HG02678 (cell line): ENCODE results near the gene DOCK10.

Experiments used
- ATAC-seq: cut with Tn5 transposase; IDR thresholded peaks from one replicate; pipeline ENCODE4 v1.9.1; 2021; ENCODE audit warnings: mild to moderate bottlenecking, moderate library complexity; ENCODE audit not compliant: unreplicated experiment

The DOCK10 gene

DNA sequence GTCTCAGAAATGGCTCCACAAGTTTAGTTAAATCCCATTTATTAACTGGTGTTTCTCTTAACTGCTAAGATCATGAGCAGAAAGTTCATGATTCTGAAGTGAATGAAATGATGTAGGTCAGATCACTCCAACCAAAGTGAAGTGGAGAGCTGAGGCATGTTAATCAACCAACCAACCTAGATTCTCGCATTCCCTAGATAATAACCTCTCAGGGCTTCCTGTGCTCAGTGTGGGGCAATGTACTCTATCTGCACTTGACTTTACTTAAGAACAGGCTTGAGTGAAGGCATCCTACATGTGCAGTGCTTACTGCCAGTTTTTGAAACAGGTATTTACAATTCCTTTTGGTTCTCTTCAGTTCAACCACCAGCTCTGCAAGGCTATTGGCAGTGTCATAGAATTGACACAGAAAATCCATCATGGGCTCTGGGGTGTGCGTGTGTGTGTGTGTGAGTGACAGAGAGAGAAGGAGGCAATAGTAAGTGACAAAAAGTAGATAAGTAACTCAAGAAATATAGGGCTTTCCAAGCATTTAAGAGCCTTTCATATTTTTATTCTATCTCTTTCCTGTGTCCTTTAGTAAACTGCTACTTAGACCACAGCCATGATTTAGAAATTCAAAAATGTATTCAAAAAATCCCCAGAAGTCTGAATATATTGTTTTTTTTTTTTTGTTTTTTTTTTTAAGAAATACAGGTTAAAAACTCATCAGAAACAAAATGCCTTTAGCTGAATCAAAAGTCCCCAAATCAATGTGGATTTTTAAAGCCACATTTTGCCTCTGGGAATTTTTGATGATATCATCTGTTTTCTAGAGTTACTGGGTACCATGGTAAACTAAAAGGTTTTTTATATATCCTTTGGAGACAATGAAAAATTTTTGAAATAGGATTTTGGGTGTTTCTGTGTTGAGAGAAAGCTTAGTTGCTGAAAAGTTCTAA lies 28.6 kb downstream of the DOCK10 start:
- ATAC-seq, result no peak

DNA sequence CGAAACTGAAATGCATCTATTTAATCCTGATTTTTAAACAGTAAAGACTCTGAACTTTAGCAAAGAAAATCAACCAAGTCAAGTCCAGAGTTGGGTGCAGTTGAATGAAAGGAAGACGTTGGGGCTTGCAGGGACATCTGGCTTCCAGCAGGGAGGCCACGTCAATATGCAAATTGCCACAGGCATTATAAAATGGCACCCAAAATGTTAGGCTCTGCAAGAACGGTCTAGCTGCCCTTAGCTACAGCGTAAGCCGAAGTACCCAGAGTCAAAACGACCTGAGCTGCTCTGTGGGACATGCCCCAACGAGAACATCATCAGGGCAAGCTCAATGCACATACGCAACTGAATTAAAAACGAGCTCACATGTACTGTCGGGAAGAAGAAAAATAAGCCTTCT lies 30.7 kb downstream of the DOCK10 start:
- ATAC-seq, result no peak

DNA sequence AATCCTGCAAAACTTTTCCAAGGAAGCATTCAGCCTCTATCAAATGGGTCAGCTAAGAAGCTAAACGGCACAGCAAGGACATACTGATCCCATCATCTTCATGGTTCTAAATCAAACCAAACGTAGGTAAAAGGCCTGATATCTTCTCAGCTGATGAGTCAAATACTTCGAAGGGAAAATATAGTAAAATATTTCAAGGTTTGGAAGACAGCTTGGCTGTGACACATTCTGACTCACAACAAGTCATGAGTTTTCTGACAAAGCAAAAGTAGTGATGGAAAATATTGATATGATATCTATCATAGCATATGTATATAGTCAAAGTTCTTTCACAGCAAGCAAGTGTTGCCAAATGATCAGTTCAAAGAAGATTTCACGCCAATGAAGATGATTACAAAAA lies 31.5 kb downstream of the DOCK10 start:
- ATAC-seq, result no peak

DNA sequence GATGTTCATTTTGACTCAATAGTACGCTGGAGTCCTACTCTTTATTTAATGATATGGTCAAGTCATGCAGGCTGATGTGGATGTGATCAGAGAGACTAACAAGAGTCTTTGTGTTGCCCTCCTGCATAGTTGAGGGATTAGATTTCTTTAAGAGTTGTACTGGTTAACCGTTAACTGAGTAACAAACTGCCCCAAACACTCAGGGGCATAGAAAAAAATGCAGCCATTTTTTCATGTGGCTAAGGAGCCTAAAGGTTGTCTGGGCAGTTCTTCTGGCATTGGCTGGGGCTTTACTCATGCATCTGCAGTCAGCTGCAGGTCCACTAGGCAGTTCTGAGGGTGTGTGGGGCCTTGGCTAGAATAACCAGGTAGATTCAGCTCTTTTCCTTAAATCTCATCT lies 32.5 kb downstream of the DOCK10 start:
- no peak for ATAC-seq

DNA sequence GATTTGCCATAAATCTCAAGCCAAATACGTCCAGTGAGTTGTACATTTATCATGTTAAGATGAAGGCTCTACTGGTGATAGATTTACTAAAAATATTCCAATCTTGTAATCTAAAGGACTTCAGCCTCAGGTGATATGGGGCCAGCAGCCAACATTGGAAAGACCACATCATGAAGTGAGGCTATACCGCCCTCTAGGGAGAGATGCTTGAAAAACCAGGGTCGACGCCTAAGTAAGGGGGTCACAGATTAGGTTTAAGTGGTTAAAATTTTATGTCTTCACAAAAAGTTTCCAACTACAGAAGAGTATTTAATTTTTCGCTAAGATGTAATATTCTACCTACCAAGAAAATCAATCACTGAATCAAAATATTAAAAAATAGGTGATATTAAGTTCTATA lies 33.3 kb downstream of the DOCK10 start:
- no peak for ATAC-seq

DNA sequence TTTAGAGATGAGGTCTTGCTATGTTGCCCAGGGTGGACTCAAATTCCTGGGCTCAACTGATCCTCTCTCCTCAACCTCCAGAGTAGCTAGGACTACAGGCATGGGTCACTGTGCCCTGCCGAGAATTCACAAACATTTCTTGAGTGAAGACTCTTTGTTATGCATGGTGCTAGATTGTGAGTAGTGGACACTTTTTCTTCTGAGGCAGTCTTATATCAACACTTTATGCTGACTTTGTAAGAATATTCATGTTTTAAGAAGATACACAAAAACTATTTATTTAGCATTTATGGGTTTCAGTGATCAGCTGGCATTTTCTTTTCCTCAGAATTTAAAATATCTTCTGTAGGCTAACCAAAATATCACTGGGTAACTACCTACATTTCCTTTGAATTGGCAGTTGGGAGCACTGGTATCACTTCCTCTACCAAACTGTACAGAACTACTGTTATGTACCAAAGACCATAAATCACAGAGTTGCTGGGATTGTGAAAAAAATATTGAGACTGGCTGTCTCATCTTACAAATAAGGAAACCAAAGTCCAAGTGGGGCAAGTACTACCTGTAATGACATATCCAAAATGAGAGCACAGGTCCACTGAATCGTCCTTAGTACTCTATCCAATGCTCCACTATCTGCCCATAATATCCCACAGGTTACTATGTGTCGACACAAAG lies 34.0 kb downstream of the DOCK10 start:
- peak; percentile 69 for ATAC-seq

DNA sequence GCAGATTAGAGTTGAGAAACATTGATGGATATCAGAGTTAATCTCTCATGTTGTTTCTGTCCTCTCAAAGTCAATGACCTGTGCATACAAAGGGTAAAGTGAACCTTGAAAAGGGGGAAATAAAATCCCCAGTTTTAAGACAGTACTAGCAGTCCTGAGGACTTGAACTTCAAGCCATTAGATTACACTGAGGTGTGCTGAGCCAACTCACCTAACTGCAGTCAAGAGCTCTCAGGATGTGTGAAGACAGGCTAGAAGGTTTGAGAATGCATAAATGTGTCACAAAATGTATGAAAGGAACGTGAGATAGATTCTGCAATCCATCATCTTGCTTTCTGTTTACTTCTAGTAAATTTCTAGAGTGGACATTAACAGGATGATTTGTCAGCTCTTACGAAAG lies 35.5 kb downstream of the DOCK10 start:
- ATAC-seq, result no peak

DNA sequence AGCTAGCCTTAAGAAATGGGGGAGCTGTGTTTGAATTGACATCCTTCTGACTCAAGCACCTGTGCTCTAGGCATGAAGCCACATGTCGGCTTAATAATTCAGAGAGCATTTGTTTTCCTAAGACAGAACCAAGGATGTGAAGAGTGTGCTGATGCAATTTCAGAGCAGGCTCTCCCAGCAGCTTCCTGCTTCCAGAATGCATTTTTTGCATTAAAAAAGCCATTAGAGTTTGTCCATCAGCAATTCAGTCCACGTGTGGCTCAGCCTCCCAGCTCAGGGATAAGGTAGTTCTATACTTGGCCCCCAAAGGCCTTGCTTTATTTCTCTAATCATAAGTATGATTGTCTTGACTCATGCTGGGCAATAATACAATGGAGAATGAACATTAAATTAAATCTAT lies 37.7 kb downstream of the DOCK10 start:
- no peak for ATAC-seq

DNA sequence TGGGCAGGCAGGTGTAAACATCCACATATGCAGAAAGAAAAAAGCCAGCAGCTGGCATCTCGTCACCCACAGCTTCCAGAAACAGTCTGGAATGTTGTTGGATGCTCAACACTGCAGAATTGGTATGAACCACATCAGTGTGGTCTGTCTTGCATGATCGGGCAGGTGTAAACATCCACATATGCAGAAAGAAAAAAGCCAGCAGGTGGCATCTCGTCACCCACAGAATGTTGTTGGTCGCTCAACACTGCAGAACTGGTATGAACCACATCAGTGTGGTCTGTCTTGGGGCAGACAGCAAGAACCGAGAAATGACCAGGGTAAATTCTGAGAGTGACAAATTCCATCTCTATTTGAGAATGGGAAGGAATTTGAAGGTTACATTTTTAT lies 39.6 kb downstream of the DOCK10 start:
- peak; percentile 93 for ATAC-seq

DNA sequence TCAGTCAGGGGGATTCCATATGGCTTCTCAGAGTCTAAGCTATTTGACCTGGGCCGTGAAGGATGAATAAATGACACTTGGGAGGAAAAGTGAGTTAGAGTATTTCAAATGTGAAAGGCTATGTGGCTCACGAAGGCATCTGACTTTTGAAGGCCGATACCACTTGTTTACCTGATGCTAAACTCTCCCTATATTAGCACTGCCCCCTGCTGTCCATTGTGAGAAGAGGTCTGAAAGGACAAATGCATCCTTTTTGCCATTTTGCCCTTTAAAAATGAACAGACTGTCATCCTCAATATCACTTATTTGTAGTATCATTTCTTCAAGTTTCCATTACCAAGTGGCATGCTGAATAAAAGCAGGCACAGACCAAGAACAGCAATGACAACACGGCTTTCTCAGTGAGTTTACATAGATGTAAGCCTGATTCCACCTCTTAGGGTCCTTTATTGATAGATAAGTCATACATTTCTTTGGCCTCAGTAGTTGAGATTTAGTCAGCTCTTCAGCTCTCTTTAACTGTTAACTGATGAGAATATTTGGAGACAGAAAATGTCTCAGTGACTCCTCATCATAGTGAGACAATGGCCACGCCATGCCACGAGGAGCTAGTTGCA lies 40.1 kb downstream of the DOCK10 start:
- ATAC-seq, result peak; percentile 63

DNA sequence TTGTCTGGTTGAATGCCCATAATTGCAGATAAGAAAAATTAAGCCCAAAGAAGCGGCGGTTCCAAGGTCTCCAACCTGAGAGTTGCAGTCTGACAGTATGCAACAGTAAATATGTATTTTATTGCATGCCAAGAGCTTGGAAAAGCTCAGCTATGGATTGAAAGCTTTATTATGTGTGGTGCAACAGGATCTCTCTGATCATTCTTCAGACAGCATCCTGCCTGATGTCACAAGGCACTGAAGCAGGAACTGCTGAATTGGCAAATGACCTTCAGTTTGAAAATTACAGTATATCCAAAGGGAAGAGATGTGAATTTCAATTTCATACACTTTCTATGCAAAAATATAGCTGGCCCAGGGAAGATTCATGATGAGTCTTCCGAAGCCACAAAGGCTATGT lies 42.5 kb downstream of the DOCK10 start:
- ATAC-seq, result no peak

DNA sequence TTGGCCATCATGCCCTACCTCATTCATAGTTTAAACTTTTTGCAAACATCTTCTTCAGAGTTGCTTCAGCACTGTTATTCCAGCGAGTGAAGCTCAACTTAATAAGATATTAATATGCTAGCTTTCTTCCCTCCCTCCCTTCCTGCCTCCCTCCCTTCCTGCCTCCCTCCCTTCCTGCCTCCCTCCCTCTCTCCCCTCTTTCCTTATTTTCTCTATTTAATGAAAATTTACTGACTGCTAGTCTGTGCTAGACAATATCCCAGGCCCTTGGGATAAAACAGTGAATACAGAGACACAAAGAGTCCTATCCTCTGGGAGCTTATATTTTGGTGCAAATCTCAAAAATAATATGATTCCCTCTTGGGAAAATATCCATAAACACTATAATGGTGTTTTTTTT lies 42.9 kb downstream of the DOCK10 start:
- ATAC-seq, result no peak

DNA sequence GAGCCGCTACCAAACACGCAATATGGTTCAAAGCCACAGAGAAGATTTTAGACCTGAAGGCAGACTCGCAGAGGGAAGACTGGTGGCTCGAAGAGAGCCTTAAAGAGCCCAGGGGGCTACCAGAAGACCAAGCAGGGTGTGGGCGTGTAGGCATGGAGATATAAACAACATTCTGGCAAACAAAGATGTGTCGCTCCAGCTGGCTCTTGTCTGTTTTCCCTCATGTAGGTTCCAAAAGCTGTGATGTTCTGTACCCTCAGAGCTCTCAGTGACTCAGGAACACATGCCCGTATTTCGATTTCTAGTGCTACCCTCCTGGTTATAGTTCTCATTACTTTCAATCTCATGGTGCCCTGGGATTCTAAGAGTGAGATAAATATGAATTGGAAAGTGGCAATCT lies 44.5 kb downstream of the DOCK10 start:
- ATAC-seq, result no peak

DNA sequence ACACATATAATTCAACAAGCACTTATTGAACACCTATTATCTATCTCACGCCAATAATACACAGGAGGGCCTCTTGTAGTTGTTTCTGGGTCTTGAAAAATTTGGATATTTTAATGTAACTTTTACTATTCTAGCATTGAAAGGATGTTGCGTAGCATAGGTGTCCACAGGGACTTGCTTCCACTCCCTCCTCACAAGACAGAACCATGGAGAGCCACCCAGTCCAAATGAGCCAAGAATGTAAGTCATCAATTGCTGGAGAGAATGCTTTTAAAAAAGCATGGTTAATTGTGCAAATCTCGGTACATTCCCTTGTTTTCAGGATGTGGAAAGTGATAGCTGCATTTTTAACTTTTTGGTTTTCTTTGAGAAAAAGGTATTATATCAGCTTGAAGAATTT lies 46.8 kb downstream of the DOCK10 start:
- ATAC-seq, result no peak

DNA sequence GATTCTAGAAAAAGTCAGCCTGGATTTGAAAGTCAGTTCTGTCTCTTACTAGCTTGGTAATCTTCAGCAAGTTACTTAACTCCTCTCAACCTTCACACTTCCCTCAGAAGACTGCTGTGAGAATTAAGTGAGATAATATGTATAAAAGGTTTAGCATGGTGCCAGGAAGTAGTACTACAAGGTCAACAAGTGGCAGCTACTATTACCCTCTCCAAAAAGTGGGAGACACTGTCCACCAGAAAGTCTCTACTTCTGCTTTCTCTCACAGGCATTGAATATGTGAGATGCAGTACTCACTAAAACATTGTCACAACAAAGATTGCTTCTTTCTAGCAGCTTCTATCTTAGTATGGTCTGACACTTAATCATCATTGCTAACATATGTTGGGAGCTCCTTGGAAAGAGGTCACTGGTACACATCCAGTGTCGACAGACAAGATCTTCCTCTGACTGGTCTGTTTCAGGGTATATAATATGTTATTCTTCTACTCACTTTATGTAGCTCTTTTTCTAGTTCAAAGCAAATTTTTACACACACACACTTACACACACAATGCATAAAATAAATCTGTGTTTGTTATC lies 47.9 kb downstream of the DOCK10 start:
- ATAC-seq, result no peak

DNA sequence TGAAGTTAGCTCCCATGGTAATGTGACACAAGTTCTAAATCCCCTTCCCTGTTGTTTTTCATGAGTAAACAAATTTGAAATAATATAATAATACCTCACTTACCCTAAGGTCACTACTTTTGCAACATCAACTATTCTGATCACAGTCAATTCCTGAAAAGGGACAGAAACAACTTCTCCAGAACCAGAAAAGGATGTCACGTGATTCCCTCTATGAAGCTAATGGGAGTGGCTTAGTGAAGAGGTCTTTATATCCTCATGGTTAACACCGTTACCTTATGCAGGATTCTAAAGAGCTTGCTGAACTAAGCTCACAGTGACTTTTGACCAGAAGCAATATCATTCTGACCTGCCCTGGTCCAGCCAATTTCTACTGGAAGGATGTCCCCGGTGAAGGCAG lies 51.6 kb downstream of the DOCK10 start:
- no peak for ATAC-seq

DNA sequence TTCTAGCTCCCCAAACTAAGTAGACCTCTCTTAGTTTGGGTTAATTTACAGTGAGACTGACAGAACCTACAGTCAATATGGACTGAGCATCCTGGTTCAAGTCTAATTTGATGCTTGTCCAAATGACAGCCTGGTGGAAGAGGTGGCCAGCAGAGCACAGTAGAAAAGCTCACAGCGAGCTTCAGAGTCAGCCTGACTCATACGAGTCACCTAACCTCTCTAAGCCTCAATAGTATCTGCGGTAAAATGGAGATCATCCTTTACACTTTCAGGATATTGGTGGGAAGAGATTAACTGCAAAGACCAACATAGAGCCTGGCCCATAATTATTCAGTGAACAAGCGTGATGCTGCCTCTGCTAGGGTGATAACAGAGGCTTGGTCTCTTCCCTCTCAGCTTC lies 54.5 kb downstream of the DOCK10 start:
- no peak for ATAC-seq

DNA sequence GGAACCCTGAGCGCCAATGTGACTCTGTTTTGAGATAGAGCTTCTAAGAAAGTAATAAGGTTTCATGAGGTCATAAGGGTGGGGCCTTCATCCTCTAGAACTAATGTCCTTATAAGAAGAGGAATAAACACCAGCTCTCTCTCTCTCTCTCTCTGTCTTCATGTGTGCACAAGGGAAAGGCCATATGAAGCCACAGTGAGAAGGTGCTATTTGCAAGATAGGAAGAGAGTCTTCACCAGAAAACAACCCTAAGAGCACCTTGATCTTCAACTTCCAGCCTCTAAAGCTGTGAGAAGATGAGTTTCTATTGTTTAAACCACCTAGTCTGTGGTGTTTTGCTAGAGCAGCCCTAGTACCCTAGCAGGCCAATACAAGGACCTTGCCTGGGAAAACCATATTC lies 55.8 kb downstream of the DOCK10 start:
- no peak for ATAC-seq

DNA sequence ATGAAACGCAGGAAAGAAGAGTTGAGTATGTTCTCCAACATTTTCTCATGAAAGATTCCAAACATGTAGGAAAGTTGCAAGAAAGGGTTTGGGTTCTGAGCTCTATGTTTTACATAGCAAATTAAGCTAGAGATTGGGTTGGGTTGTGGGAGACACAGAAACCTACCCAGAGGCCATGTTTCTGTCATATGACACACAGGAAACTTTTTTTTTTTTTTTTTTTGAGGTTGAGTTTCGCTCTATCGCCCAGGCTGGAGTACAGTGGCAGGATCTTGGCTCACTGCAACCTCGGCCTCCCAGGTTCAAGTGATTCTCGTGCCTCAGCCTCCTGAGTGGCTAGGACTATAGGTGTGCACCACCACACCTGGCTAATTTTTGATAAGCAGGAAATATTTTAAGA lies 57.6 kb downstream of the DOCK10 start:
- ATAC-seq, result no peak

DNA sequence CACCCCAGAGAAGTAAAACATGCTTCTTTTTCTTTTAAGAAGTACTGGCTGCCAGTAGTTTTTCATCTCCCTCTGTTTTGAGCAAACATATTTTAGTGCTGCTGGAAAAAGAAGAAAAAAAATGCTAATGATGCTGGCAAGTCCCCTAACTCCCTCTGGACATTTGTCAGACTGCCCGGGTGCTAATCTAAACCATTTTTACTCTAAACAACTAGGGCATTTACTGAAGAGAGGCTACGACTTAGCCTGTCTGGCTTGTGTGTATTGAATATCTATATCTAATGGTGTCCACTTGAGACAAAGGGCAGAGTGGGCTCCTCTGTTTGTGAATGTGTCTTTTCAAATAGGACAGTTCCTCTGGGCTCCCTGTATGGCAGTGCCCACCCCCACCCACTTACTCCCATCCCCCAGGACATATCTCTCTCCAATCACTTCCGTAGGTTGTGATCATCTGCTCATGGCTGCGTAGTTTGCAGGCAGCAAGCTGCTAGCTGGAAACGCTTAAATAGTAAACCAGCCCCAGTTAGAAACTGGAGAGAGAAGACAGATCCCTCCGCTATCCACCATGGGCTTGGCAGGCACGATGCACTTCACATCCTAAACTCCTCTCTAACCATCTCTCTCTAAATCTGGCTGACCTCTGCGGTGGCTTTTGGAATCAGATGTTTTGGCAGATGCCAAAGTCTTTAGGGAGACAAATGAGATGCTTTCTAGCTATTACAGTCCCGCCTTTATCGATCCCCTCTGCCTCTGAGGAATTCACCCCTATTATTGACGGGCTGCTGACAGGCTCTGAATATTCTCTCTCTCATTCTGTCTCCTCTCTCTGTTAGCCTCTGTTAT lies 58.3 kb downstream of the DOCK10 start:
- no peak for ATAC-seq
